ENCODE measurements around the gene TNFRSF18.

DNA sequence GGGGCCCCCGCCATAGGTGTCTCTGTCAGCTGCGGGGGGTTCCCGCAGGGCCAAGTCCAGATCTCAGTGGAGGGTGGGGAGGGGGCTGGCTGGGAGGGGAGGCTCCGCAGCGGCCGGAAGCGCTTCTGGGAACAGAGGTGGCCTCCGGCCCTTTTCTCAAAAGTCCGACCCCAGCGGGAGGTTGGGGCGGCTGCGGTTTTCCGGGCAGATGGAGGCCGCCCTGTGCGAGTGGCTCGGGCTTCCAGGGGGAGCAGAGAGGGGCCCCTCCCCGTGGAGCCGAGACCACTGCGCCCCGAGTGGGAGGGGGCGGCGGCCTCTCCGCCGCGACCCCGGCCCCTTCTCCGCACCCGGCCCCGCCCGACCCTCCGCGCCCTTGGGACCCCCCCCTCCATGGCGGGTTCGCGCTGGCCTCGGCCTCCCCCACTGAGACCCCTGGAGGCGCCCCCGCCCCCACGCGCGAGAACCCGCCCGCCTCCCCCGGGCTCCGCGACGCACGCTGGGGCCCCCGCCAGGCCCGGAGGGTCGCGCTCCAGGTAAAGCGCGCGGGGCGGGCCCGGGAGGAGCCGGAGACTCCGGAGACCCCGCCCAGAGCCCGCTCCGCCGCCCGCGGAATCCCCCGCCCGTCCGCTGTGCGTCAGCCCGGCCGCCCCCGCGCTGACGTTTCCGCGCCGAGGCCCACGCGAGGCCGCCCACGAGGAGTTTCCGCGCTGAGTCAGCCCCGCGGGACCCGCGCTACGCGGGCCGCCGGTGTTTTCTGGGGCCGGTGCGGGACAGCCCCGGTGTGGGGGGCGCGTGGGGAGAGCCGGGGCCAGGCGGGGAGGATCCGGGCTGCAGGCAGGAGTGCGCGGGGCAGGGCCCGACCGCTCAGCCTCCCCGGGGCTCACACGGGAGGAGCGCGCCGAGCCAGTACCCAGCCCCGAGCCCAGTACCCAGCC, 5.2 kb downstream of the TNFRSF18 start:
- TF ChIP-seq, protein P1, sequence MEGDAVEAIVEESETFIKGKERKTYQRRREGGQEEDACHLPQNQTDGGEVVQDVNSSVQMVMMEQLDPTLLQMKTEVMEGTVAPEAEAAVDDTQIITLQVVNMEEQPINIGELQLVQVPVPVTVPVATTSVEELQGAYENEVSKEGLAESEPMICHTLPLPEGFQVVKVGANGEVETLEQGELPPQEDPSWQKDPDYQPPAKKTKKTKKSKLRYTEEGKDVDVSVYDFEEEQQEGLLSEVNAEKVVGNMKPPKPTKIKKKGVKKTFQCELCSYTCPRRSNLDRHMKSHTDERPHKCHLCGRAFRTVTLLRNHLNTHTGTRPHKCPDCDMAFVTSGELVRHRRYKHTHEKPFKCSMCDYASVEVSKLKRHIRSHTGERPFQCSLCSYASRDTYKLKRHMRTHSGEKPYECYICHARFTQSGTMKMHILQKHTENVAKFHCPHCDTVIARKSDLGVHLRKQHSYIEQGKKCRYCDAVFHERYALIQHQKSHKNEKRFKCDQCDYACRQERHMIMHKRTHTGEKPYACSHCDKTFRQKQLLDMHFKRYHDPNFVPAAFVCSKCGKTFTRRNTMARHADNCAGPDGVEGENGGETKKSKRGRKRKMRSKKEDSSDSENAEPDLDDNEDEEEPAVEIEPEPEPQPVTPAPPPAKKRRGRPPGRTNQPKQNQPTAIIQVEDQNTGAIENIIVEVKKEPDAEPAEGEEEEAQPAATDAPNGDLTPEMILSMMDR (IDR thresholded peaks at IDR 0.05), result no peak
- TF ChIP-seq POLR2A (IDR thresholded peaks at IDR 0.05), result no peak

Measured in thyroid gland (tissue), 4 donors.